Measurements from ENCODE around the gene OSBPL8.

DNA sequence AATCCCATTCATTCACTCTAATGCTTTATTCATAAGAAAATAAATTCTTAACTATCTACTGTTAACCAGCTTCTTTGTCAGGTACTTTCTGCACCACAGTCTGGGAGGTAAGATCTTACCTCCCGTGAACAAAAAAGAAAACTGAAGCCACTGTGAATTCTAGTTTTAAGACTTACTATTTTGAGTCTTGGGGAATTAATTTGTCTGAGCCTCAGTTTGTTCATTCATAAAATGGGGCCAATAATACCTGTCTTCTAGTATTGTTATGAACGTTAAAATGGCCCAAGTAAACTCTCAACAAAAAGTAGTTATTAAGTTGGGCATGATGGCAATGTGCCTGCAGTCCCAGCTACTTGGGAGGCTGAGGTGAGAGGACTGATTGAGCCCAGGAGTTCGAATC, 151.9 kb downstream of the OSBPL8 start:
- TF ChIP-seq, protein P1, sequence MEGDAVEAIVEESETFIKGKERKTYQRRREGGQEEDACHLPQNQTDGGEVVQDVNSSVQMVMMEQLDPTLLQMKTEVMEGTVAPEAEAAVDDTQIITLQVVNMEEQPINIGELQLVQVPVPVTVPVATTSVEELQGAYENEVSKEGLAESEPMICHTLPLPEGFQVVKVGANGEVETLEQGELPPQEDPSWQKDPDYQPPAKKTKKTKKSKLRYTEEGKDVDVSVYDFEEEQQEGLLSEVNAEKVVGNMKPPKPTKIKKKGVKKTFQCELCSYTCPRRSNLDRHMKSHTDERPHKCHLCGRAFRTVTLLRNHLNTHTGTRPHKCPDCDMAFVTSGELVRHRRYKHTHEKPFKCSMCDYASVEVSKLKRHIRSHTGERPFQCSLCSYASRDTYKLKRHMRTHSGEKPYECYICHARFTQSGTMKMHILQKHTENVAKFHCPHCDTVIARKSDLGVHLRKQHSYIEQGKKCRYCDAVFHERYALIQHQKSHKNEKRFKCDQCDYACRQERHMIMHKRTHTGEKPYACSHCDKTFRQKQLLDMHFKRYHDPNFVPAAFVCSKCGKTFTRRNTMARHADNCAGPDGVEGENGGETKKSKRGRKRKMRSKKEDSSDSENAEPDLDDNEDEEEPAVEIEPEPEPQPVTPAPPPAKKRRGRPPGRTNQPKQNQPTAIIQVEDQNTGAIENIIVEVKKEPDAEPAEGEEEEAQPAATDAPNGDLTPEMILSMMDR (IDR thresholded peaks at IDR 0.05; ENCODE audit: insufficient read depth, low read length, poor library complexity, severe bottlenecking): no peak
- no peak for TF ChIP-seq EZH2phosphoT487 (conservative IDR thresholded peaks at IDR 0.05; ENCODE audit: low read length)
